ENCODE measurements around the gene MAP2K5. TPM values are rescaled to one million over a fixed set of nuclear protein-coding genes. Genes with fewer than 3 reads are reported as not detected.

MAP2K5 gene
- total RNA-seq, 2 donors from 2014 or later, result 20.0 to 23.9 TPM

DNA sequence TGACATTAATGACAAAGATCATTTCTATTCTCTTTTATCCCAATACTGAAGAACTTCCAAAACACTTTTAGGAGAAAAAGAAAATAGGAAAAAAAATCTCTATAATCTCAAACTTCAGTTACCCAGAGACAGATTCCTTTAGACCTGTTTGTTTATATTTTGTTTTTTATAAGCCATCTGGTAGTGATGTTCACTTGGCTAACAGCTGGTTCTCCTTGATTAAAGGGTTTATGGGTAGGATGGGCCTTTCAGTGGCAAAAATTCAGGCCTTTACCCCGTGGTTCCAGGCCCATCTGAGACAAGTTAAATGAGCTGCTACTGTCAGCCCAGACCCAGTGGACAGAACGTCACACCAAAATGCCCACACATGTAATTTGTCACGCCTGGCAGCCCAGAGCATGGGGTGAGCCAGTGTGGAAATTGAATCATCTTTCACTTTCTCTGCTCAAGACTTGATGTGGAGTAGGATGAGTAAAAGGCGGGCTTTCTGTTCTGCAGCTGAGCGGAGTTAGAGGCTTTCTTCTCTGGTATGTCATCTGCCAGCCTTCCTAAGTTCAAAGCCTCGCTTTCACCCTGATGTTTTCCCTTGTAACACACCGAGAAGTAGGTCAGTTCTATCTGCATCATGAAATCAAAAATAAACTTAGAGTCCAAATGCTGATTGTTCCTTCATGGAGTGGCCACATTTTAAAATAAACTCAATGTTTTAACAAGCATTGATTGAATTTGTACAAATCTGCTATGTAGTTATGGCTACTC is 220.3 kb downstream of the MAP2K5 start:
- ATAC-seq (peak; percentile 97 to 100), DNase-seq (ENCODE audit: low spot score in 2 of 2) (peak; percentile 65 to 82)
- Mint-ChIP-seq H3K27ac (peak overlapping the region; percentile 72 to 84), H3K9me3 (no peaks in the 10 kb centered on the region), H3K36me3 (peaks cover 3 to 6% of the 10 kb centered on the region in 2 donors)

DNA sequence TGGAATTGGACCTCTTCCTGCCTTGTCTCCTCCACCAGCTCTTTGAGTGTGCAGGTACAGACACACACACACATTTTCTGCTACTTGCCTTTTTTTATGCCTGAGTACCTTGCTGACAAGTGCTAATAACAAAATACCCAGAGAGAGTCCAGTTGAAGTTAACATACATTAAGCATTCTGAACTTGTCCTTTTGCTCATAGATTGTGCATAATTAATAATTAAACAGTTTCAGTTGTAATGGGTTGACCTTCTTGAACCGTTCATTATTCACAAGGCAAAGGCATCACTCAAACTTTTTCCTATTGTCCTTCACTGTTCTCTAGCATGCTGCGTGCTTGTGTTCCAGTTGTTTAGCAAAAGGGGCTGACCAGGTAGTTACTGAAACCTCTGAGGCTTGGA is 223.2 kb downstream of the MAP2K5 start:
- no peak for ATAC-seq
- H3K9me3 Mint-ChIP-seq, result no peaks in the 10 kb centered on the region
- H3K27ac Mint-ChIP-seq, result no peak overlapping the region

DNA sequence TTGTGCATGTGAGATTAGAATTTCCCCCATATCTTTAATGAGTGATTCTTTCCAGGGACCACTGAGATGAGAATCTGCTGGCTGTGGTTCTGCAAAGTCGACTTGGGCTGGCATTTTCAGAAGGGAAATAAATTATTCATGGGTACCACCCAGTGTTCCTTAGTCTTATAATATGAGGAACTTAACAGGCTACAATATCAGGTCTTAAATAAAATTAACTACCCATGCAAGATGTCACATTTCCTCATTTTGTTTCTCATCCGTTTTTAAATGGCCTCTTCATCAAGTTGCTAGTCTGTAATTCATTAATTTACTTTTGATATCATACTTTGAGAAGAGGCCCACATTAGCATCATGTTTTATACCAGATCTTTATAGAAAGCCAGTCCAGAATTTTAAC is 224.5 kb downstream of the MAP2K5 start:
- Mint-ChIP-seq H3K27ac (no peak overlapping the region), H3K36me3 (peaks cover 0 to 9% of the 10 kb centered on the region in 2 donors), H3K9me3 (no peaks in the 10 kb centered on the region)
- no peak for DNase-seq (ENCODE audit: low spot score in 2 of 2)
- ATAC-seq, result no peak

More for the DNA sequence above, 223.2 kb downstream of the MAP2K5 start:
- no peak for DNase-seq (ENCODE audit: low spot score in 2 of 2)
- peaks cover 6 to 9% of the 10 kb centered on the region in 2 donors for H3K36me3 Mint-ChIP-seq

DNA sequence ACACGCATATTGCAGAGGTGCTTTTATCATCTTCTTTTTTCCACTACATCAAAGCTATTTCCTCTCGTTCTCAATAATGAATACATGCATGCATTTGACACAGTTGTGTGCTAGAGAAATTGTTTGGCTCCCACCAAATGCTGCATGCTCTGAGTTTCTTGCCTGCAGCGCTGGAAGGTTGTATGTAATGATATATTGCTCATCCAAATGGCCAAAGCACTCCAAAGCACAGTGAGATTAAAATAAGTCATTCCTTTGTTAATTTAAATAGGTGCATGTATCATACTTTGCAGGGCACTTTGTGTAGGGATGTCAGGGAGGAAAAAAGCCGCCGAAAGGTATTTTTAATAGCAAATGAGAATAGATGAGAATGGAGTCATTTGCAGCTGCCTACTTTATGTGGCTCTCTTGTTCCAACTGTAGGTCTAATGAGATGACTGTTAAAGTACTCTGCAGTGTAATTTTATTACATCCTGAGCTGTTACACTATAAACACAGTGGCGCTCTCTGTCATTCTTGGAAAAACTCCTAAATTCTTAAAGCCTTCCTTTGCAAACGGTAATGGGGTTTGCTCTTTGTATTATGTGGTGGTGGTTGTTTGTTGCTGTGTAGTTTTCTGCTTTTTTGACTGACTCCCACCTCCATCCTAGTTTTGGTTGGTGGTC is 225.9 kb downstream of the MAP2K5 start:
- Mint-ChIP-seq H3K27ac (no peak overlapping the region), H3K9me3 (no peaks in the 10 kb centered on the region), H3K36me3 (peaks cover 0 to 9% of the 10 kb centered on the region in 2 donors)
- DNase-seq (ENCODE audit: low spot score in 2 of 2) (no peak), ATAC-seq (no peak)

DNA sequence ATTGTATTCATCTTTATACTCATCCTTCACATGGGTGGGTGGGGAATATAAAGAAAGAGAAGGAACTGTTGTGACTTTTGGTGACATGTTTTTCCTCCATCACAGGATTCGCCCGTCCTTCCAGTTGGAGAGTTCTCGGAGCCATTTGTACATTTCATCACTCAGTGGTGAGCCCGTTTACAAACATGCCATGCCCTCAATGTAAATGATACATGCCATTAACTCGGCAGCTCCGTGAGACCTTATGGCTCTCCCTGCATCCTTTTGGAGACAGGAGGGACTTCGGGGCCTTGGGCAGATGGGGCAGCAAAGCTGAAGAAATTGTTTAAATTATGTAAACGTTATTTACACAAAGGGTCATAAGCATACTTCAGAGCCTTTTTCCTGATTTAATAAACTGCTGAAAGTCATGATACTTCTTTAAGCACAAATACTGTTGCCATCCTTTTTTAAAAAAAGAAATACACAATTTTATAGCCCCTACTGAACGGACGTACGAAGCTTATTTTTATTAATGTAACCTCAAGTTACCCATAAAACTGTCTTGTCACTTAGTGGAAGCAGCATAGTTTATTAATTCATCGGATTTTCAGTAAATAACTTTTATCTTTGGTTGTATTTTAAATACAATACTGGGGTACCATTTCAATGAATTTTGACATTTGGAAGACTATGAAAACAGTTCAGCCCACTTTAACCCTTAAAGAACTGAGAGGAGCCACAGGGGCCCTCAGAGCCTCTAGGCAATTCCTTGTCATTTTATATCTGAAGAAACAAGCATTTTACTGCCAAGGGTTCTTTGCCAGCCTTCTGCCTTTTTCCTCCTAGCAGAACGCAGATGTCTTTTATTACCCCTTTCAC is 227.2 kb downstream of the MAP2K5 start:
- ATAC-seq (no peak), DNase-seq (ENCODE audit: low spot score in 2 of 2) (no peak)
- Mint-ChIP-seq H3K9me3 (no peaks in the 10 kb centered on the region), H3K36me3 (peaks cover 0 to 9% of the 10 kb centered on the region in 2 donors), H3K27ac (no peak overlapping the region)

DNA sequence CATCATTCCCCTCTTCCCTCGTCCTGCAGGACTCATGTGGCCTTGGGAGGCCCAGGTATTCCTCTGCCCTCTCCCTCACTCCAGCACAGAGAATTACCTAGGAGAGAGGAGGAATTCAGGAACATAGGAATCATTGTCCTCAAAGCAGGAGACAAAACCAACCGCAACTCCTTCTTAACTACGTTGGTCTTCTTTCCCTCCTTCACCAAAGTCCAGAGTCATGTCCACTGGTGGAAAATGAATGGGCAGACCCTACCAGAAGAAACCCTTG is 227.8 kb downstream of the MAP2K5 start:
- DNase-seq (ENCODE audit: low spot score in 2 of 2) (no peak), ATAC-seq (no peak)
- Mint-ChIP-seq H3K36me3 (peaks cover 0 to 9% of the 10 kb centered on the region in 2 donors), H3K9me3 (no peaks in the 10 kb centered on the region), H3K27ac (no peak overlapping the region)

DNA sequence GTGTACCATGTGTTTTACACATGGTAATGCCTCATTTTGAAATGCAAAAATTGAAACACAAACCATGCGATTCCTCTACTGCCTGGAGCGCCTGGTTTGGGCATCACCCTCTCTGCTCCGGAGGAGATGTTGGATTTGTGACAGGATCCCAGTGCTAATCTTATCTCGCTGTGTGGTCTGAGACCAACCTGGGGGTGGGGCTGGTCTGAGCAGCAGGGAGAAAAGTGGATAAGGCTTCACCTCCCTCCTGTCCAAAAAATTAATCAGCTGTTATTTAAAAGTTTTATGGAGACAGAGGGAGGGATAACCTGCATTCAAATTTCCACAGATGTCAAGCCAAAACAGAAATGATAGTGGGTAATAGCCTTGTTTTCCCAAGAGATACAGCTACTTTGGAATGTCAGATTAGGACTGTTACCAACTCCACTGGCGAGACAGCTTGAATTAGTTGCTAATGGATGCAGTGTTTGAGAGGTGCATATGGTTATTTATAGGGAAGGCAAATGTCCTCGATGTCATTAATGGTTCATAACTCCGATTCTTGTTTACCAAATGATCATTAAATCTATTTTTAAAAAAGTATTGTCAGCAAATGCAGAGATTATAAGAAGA is 228.8 kb downstream of the MAP2K5 start:
- no peak overlapping the region for H3K27ac Mint-ChIP-seq
- no peak for DNase-seq (ENCODE audit: low spot score in 2 of 2)
- H3K36me3 Mint-ChIP-seq, result peaks cover 0 to 9% of the 10 kb centered on the region in 2 donors
- H3K9me3 Mint-ChIP-seq, result no peaks in the 10 kb centered on the region
- no peak for ATAC-seq

DNA sequence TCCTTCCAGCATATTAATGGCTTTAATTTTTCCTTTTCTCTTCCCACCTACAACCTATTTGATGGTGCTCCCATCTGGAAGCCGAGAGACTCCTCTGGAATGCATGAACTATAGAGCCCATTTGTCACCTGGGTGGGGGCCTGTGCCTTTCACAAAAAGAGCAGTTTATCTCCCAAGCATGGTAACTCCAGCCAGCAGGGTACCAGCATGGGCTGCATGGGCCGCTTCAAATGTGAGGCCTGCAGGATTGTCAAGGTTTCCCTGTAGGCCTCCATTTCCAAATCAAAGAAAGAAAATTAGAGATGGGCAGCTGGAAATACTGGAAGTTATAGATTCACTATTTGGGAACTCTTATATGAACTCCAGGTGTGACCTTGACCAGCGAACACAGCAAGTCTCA is 232.1 kb downstream of the MAP2K5 start:
- H3K9me3 Mint-ChIP-seq, result no peaks in the 10 kb centered on the region
- ATAC-seq (no peak), DNase-seq (ENCODE audit: low spot score in 2 of 2) (no peak)
- H3K27ac Mint-ChIP-seq, result no peak overlapping the region
- H3K36me3 Mint-ChIP-seq, result no peaks in the 10 kb centered on the region

DNA sequence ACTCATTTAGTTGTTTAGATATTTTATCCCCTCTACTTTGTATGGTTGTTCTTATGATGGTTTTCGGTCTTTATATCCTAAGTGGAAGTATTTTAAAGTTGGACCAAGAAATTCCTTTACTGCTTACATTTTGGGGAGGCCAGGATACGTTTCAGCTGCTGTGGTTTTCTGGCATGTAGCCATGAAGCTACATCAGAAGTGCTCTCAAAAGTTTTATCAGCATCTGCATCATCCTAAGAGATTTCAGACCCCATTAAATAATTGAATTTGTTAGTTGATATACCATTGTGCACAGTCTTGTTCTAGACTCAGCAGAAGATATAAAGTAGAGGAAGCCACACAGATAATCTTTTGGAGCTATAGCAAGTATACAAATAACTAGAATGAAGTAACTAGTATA is 232.7 kb downstream of the MAP2K5 start:
- H3K36me3 Mint-ChIP-seq, result no peaks in the 10 kb centered on the region
- peak overlapping the region in 1 of 2 donors; percentile 0 for H3K27ac Mint-ChIP-seq
- DNase-seq (ENCODE audit: low spot score in 2 of 2) (no peak), ATAC-seq (no peak)
- H3K9me3 Mint-ChIP-seq, result no peaks in the 10 kb centered on the region

DNA sequence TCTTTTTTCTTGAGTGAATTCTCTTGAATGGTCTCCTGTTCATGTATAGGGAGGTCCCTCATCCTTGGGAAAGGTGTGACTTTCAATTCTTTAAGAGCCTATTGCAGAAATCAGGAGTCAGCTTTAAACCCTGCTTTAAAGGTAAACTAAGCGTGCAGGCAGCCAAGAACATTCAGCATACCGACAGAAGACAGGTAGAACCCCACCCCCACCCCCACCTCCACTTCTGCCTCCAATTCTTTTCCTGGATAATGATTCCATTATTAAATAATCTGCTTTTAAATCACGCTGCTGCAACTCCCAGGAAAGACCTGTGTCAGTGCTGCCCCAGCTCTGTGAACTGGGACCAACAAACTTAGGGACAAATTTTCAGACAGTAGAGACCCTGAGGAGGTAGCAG is 233.5 kb downstream of the MAP2K5 start:
- no peak for ATAC-seq
- Mint-ChIP-seq H3K36me3 (no peaks in the 10 kb centered on the region), H3K9me3 (no peaks in the 10 kb centered on the region), H3K27ac (no peak overlapping the region)
- DNase-seq (ENCODE audit: low spot score in 2 of 2), result no peak

DNA sequence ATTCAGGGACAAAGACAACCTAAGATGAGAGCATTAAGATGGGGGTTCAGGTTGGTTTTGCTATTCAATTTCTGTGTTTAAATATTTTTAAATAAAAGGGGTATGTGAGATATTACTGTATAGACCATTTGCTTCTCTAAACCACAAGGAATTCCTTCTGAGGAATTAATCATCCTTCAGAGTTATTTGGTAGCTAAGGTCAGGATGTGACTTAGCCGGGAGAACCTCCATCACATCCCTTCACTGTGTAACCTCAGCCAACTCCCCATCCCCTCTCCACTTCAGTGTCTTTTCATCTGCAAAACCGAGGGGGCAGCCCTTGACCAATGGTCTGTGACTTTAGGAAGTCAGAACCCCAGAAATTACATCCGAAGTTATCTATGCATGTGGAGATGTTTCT is 234.1 kb downstream of the MAP2K5 start:
- Mint-ChIP-seq H3K9me3 (no peaks in the 10 kb centered on the region), H3K27ac (no peak overlapping the region), H3K36me3 (no peaks in the 10 kb centered on the region)
- no peak for DNase-seq (ENCODE audit: low spot score in 2 of 2)
- no peak for ATAC-seq

DNA sequence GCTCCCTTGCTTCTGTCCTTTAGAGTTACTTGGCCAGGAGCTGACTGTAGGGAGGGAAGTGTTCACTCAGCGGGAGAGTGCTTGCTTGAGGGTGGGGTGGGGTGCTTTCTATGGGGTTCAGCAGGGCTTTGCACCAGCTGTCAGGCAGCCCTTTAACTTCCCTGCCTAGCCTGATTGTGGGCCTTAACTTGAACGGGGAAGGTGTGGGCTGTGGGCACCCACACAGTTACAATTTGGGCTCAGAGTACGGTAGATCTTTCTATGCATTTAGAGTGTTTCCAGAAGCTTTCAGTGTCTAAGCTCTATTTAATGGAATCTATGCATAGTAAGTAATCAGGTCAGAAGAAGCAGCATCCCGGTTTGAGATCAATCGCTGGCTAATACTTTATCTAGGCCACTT is 234.6 kb downstream of the MAP2K5 start:
- no peak overlapping the region for H3K27ac Mint-ChIP-seq
- ATAC-seq, result no peak
- H3K36me3 Mint-ChIP-seq, result no peaks in the 10 kb centered on the region
- no peaks in the 10 kb centered on the region for H3K9me3 Mint-ChIP-seq
- DNase-seq (ENCODE audit: low spot score in 2 of 2), result no peak

DNA sequence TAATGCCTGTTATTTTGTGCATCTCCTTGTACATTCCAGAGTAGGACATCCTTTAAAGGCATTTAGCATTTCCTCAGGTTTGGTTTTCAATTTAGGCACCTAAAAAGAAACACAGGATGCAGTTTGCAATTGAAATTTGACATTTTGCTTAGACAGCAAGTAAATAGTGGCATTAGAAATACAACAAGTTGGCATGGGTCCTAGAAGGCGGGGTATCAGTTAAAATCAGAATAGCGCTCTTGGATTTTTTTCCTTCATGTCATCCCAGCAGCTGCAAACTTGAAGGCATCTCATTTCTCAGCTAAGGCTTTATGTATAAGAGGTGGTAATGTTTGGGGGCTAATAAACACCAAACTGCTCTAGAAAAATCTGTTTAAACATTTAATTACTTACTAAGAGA is 235.3 kb downstream of the MAP2K5 start:
- DNase-seq (ENCODE audit: low spot score in 2 of 2) (no peak), ATAC-seq (no peak)
- no peaks in the 10 kb centered on the region for H3K36me3 Mint-ChIP-seq
- H3K9me3 Mint-ChIP-seq, result no peaks in the 10 kb centered on the region
- no peak overlapping the region for H3K27ac Mint-ChIP-seq

DNA sequence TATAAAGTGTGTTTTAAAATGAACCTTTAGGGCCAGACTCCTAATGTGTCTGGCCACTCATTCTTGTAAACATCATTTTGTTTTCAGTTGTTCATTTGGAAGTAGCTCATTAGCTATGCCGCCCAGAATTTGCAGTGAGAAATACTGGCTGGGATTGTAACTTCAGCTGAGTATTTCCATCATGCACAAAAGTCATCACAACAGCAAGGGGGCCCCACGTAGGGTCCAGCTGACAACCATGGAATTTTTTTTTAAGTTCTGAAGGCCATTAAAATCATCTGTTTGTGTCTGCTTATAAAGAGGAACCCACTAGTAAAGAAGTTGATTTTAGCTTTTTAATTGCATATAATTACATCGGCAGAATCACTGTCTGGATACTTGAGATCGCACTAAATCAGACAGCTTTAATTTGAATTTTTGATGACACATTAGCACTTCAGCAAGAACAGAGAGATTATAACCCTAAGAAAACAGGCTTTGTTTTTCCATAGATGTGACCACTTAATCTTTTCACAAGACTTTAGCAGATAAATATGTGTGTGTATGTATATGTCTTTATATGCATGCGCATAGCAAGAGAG is 236.6 kb downstream of the MAP2K5 start:
- Mint-ChIP-seq H3K27ac (no peak overlapping the region), H3K36me3 (no peaks in the 10 kb centered on the region), H3K9me3 (no peaks in the 10 kb centered on the region)
- DNase-seq (ENCODE audit: low spot score in 2 of 2), result no peak
- ATAC-seq, result no peak

DNA sequence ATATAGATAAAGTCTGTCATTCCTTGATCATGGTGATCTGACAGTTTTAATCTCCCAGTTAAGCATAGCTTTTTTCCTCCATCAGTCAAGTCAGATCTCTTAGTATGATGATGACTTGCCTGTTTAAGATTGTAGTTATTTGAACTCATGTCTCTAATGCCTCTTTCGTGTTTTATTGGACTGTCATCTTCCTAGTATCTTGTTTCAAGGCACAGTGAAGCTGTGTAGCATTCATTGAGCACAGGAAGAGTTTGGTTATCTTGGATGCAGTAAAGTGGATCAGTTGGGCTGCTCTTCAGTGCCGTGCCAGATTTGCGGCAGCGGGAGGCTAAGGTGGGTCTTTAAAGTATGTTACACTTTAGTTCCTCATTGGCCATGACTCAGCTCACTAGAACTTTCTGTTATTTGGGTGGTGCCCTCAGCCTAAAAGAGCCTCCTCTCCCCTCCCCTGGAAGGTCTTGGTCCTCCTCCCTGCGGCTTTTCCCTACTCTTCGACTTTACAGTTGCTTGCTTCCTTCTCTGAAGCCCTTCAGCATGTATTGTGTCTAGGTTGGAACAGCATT is 237.1 kb downstream of the MAP2K5 start:
- ATAC-seq, result no peak
- no peaks in the 10 kb centered on the region for H3K36me3 Mint-ChIP-seq
- peak overlapping the region in 1 of 2 donors; percentile 25 for H3K27ac Mint-ChIP-seq
- no peaks in the 10 kb centered on the region for H3K9me3 Mint-ChIP-seq
- DNase-seq (ENCODE audit: low spot score in 2 of 2), result no peak

DNA sequence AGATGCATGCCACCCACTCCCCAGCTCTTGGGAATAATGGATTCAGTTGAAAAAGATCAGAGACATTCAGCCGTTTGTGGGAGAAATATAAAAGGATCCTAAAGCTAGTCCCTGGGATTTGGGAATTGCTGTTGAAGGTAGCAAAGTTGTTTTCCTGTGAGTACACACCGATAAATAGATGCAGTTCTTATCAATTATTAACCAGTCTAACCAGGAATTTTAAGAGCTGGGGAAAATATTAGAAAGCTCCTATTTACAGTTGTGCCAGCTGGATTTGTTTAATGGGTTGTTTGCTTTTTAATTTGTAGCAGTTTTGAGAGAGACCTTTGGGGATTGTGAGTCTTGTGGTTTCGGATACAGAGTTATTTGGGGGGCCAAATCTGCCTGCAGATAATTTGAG is 238.6 kb downstream of the MAP2K5 start:
- Mint-ChIP-seq H3K36me3 (no peaks in the 10 kb centered on the region), H3K9me3 (no peaks in the 10 kb centered on the region), H3K27ac (no peak overlapping the region)
- no peak for DNase-seq (ENCODE audit: low spot score in 2 of 2)
- no peak for ATAC-seq

All from activated naive CD4-positive, alpha-beta T cell treated with anti-CD3 and anti-CD28 coated beads, Interleukin-2, amount 50 U/mL, for 72 hours (primary cell).